ENCODE measurements around the gene TTC33. TPM values are rescaled to one million over a fixed set of nuclear protein-coding genes. Genes with fewer than 3 reads are reported as not detected.
"Not testable (repeated sequence)": the region's sequence is repeated elsewhere in the genome, so short reads cannot be mapped to it uniquely, and the experiment has no call there.

The TTC33 gene
- total and polyA plus RNA-seq, 5 experiments from 2014 or later = 8.4 to 18.9 (median 14.8) TPM

DNA sequence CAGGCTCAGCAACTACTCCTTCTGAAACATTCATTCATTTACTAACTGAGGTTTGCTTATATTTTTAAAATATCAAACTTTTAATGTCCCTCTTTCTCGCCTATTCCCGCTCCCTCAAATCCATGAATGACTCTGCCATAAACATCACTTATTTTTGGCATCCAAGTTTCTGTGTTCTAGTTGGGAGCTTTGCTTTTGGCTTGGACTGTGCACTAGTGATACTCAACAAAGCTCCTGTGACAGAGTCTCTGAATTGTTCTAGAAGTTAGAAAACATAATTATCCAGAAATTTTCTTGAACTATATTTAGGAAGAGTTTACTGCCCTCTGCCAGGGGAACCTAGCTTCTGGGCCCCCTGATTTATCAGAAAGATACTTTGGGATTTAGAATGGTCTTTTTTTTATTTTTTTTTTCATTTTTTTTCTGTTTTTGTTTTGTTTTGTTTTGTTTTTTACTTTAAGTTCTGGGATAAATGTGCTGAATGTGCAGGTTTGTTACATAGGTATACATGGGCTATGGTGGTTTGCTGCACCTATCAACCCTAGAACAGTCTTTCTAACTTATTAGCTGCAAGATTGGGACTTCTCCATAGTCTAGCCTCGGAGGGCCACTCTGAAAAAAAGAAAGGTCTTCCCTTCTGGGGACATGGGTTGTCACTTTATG lies 140.7 kb downstream of the TTC33 start:
- POLR2A ChIA-PET = interaction anchor here (0.5 to 2.2 kb wide), 6 partner anchors 8 to 237 kb away, joined by 3 to 7 read pairs (median 4); partner anchors contain the start of gene PTGER4

DNA sequence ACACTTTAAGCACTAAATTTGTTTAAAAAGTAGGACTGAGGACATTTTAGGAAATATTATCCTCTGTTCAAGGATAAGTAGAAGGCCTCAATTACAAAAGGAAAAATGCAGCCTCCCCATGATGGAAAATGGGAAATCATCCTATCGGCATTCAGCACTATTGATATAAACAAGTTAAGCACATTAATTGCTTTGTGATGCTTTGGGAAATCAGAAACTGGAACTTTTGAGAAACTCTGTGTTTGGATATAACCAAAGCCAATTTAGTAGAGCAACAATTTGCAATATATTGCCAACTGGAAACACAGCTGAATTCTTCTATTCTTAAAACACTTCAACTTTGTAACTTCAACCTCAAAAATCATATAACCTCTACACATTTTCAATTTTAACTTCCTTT lies 141.3 kb downstream of the TTC33 start:
- Mint-ChIP-seq H3K27ac (peak overlapping the region in 9 of 10 donors; percentile 3 to 93 (median 83)), H3K36me3 (no peaks in the 10 kb centered on the region), H3K27me3 (no peaks in the 10 kb centered on the region), H3K4me3 (no peak overlapping the region), H3K4me1 (peaks cover 8 to 31% (median 24%) of the 10 kb centered on the region in 4 donors), H3K9me3 (peaks cover 0 to 2% (median 0%) of the 10 kb centered on the region in 9 donors)
- DNase-seq = no peak
- POLR2A ChIA-PET = interaction anchor here (0.8 to 2.2 kb wide), 4 partner anchors 9 to 65 kb away, joined by 3 to 7 read pairs (median 4); partner anchors contain the start of gene PTGER4
- ATAC-seq = no peak

More for the DNA sequence above, 140.7 kb downstream of the TTC33 start:
- ATAC-seq (peak; percentile 57), DNase-seq (no peak)
- Mint-ChIP-seq H3K27me3 (no peaks in the 10 kb centered on the region), H3K9me3 (peaks cover 0 to 2% (median 0%) of the 10 kb centered on the region in 9 donors), H3K4me1 (peaks cover 8 to 31% (median 24%) of the 10 kb centered on the region in 4 donors), H3K4me3 (peak overlapping the region; percentile 34 to 74 (median 64)), H3K27ac (peak overlapping the region; percentile 79 to 93 (median 88)), H3K36me3 (no peaks in the 10 kb centered on the region)

DNA sequence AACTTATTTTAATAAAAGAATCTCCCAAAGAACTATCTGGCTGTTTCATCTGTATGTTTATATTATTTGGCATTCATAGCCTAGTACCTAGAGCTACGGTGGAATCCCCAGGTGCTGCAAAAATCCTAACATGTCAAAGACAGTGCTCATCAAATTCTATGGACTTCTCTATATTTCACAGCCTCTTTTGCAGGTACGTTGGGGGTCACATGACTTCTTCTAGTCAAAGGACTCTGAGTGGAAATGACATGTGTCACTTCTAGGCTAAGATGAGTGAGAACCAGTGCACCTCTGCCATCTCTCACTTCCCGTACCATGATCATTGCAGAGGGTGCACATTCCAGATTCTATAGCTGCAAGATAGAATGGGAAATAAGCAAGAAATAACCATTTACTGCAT lies 148.6 kb downstream of the TTC33 start:
- no peak for DNase-seq
- no peak for ATAC-seq
- peaks cover 0 to 2% (median 0%) of the 10 kb centered on the region in 9 donors for H3K9me3 Mint-ChIP-seq
- H3K27ac Mint-ChIP-seq = peak overlapping the region in 1 of 10 donors; percentile 29
- no peaks in the 10 kb centered on the region for H3K27me3 Mint-ChIP-seq
- peaks cover 9 to 43% (median 32%) of the 10 kb centered on the region in 4 donors for H3K4me1 Mint-ChIP-seq
- peak overlapping the region in 1 of 10 donors; percentile 2 for H3K4me3 Mint-ChIP-seq
- H3K36me3 Mint-ChIP-seq = no peaks in the 10 kb centered on the region
- POLR2A ChIA-PET = interaction anchor here (1.7 kb wide), 1 partner anchor 73 kb away, joined by 4 read pairs; no protein-coding TSS in a partner anchor

DNA sequence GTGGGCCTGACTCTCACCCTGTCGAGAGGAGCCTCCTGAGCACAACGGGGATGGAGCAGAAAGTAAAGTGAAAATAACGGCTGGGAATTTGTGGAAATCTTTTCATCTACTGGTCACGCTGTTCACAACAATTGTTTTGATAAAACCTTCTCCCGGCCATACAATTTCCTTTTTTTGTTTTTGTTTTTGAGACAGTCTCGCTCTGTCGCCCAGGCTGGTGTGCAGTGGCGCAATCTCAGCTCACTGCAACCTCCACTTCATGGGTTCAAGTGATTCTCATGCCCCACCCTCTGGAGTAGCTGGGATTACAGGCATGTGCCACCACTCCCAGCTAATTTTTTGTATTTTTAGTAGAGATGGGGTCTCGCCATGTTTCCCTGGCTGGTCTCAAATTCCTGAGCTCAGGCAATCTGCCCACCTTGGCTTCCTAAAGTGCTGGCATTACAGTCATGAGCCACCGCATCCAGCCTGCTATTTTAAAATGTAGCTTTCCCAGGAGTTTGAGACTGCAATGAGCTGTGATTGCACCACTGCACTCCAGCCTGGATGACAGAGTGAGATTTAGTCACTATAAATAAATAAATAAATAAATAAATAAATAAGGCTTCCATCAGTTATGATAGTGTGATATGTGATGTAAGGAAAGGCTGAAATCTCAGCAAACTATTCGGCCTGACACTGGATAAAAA lies 149.5 kb downstream of the TTC33 start:
- no peaks in the 10 kb centered on the region for H3K36me3 Mint-ChIP-seq
- H3K9me3 Mint-ChIP-seq = peaks cover 0 to 2% (median 0%) of the 10 kb centered on the region in 9 donors
- peak overlapping the region in 9 of 10 donors; percentile 38 to 78 (median 61) for H3K4me3 Mint-ChIP-seq
- POLR2A ChIA-PET = interaction anchor here (0.6 to 1.7 kb wide), 6 partner anchors 9 to 75 kb away, joined by 3 to 7 read pairs (median 4); no protein-coding TSS in a partner anchor
- ATAC-seq (no peak), DNase-seq (no peak)
- H3K4me1 Mint-ChIP-seq = peaks cover 9 to 52% (median 39%) of the 10 kb centered on the region in 4 donors
- H3K27ac Mint-ChIP-seq = peak overlapping the region in 5 of 10 donors; percentile 16 to 61 (median 29)
- no peaks in the 10 kb centered on the region for H3K27me3 Mint-ChIP-seq

DNA sequence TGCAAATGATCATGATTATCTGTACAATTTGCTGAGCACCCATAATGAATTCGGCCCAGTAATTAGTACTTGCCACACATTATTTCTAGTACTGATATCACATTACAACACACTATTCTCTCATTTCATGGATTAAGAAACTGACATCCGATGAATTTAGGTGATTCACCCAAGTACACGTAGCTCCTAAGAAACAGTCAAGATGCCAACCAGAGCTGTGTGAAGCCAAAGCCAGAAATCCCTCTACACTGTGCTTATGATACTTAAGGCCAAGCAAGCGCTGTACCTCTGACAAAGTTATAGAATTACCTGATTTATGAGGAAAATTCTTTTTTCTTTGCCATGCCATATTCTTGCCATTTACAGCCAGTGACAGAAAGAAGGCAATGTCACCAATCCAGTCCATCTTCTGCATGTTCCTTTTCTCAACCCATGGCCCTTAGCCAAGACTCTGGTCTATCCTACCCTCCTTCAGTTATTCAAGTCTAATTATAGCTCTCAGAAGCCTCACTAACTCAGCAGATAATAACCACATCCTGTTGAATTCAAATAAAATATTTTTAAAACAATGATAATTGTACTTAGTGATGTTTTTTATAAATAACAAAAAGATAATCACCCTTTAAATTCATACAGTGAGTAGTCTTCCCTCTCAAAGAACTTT lies 150.3 kb downstream of the TTC33 start:
- peak in 3 of 10 donors; percentile 5 to 32 (median 31) for DNase-seq

DNA sequence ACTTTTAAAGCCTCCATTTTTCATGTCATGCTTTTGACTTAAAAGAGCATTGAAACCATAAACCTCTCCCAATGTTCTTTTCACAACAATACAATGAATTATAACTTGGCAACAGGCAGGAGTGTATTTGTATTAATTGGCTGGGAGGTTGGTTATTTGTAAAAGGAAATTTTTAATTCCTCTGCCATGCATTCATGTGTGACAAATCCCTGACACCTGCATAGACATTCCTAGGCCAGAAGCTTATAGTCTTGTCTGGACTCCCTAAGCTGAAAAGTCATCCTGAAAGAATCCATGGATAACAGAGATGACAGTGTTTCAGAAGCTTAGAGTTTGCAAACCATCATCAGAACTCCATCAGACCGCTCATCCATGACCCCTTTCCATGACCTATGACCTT lies 152.4 kb downstream of the TTC33 start:
- no peak for DNase-seq
- H3K9me3 Mint-ChIP-seq = no peaks in the 10 kb centered on the region
- no peak overlapping the region for H3K27ac Mint-ChIP-seq
- peaks cover 8 to 65% (median 37%) of the 10 kb centered on the region in 4 donors for H3K4me1 Mint-ChIP-seq
- no peak for ATAC-seq
- no peak overlapping the region for H3K4me3 Mint-ChIP-seq
- POLR2A ChIA-PET = no interaction called here
- H3K36me3 Mint-ChIP-seq = no peaks in the 10 kb centered on the region
- H3K27me3 Mint-ChIP-seq = no peaks in the 10 kb centered on the region

More for the DNA sequence above, 150.3 kb downstream of the TTC33 start:
- H3K4me3 Mint-ChIP-seq = peak overlapping the region; percentile 4 to 78 (median 58)
- peak overlapping the region in 4 of 10 donors; percentile 46 to 61 (median 59) for H3K27ac Mint-ChIP-seq
- ATAC-seq = peak in 1 of 2 donors; percentile 74
- peaks cover 9 to 60% (median 39%) of the 10 kb centered on the region in 4 donors for H3K4me1 Mint-ChIP-seq
- H3K9me3 Mint-ChIP-seq = no peaks in the 10 kb centered on the region
- POLR2A ChIA-PET = interaction anchor here (0.6 to 1.7 kb wide), 6 partner anchors 9 to 76 kb away, joined by 3 to 7 read pairs (median 4); no protein-coding TSS in a partner anchor
- H3K27me3 Mint-ChIP-seq = no peaks in the 10 kb centered on the region
- no peaks in the 10 kb centered on the region for H3K36me3 Mint-ChIP-seq

DNA sequence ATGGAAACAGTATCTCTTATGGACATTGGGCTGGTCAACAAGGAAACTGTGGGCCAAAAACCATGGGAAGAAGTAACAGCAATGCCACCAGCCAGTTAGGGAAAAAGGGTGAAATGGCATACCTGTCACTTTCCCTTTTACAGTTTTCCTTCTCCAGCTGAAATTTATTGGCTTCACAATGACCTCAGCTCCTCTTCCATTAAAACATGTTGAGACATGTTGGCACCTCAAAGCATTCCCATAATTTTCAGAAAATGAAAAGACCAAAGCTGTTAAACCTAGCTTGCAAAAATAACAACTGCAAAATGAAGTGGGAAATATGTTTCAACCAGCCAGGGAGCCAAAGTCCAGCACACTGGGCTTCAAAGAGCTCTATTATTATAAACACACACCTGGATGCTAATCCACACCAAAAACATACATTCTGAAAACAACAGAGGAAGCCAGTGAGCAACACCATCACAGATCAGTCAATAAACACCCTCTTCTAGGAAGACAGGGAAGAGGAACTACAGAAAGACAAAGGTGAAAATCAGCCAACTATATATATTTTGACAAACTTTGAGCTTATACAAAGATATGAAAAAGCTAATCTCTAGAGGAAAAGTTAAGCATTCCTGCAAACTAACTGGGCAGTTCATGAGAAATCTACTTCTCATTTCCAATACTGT lies 154.4 kb downstream of the TTC33 start:
- Mint-ChIP-seq H3K9me3 (no peaks in the 10 kb centered on the region), H3K4me1 (peaks cover 11 to 53% (median 23%) of the 10 kb centered on the region in 4 donors), H3K27me3 (peaks cover 0 to 7% (median 0%) of the 10 kb centered on the region in 5 donors), H3K36me3 (no peaks in the 10 kb centered on the region), H3K4me3 (no peak overlapping the region), H3K27ac (no peak overlapping the region)
- POLR2A ChIA-PET = no interaction called here
- ATAC-seq (no peak), DNase-seq (no peak)

DNA sequence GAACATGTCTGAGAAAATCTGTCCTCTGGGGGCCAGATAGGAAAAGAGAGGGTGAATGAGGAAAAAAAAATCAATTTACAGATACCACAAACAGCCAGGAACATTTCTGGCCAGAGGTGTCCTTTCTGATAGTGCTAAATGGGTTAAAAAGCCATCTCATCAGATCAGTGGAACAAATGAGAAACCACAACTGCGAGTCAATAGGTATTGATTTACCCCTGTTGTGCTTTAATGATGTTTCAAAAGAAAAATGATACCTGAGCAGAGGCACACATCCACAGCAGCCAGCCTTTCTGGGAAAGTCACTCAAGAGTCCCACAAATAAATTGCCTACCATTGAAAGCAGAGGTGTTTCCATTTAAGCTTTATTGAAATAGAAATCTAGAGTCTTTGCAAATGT lies 155.4 kb downstream of the TTC33 start:
- DNase-seq (no peak), ATAC-seq (no peak)
- Mint-ChIP-seq H3K4me3 (no peak overlapping the region), H3K27me3 (peaks cover 0 to 7% (median 0%) of the 10 kb centered on the region in 5 donors), H3K27ac (no peak overlapping the region), H3K4me1 (peaks cover 7 to 44% (median 14%) of the 10 kb centered on the region in 4 donors), H3K36me3 (no peaks in the 10 kb centered on the region), H3K9me3 (no peaks in the 10 kb centered on the region)
- POLR2A ChIA-PET = no interaction called here

DNA sequence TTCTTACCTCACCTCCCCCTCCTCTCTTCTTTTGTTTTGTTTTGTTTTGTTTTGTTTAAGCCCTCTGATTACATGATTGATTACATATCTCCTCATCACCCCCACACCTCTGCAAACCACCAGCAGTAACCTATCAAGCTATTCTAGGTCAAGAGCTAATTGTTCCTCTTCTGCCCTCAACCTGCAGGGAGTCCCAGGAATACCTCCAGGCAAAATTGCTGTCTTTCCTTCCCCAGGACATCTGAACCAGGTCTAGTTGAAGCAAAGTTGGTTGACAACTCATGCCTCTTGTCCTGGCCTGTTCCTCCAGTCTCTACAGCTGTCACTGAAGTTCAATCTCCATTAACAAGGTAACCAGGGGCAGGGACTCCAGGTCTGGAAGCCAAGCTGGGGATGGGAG lies 156.1 kb downstream of the TTC33 start:
- Mint-ChIP-seq H3K4me3 (no peak overlapping the region), H3K9me3 (no peaks in the 10 kb centered on the region), H3K27ac (peak overlapping the region in 2 of 10 donors; percentile 34 to 39), H3K27me3 (peaks cover 0 to 7% (median 0%) of the 10 kb centered on the region in 5 donors), H3K36me3 (no peaks in the 10 kb centered on the region), H3K4me1 (peaks cover 4 to 39% (median 8%) of the 10 kb centered on the region in 4 donors)
- POLR2A ChIA-PET = no interaction called here
- ATAC-seq = no peak
- no peak for DNase-seq

DNA sequence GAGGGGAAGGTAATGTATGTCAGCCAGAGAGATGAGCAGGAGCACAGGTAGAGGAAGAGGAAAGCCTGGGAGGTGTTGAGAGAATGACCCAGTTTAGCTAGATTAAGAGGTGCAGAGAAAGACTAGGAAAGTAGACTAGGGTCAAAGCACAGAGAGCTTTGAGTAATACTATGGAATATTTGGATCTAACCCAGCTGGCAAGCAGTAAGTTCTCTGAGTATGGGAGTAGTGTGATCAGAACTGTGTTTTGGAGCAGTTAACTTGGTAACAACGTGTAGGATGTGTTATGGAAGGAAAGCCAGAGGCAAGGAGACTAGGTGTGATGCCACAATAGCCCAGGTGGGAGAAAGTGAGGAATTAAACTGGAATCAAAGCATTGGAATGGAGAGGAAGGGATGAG lies 160.9 kb downstream of the TTC33 start:
- Mint-ChIP-seq H3K27ac (peak overlapping the region in 2 of 10 donors; percentile 0 to 17), H3K27me3 (peaks cover 0 to 7% (median 0%) of the 10 kb centered on the region in 5 donors), H3K4me3 (no peak overlapping the region), H3K4me1 (peaks cover 6 to 21% (median 11%) of the 10 kb centered on the region in 4 donors), H3K36me3 (no peaks in the 10 kb centered on the region), H3K9me3 (no peaks in the 10 kb centered on the region)
- ATAC-seq = no peak
- no peak for DNase-seq
- POLR2A ChIA-PET = interaction anchor here (0.6 kb wide), 1 partner anchor 263 kb away, joined by 3 read pairs; no protein-coding TSS in a partner anchor

DNA sequence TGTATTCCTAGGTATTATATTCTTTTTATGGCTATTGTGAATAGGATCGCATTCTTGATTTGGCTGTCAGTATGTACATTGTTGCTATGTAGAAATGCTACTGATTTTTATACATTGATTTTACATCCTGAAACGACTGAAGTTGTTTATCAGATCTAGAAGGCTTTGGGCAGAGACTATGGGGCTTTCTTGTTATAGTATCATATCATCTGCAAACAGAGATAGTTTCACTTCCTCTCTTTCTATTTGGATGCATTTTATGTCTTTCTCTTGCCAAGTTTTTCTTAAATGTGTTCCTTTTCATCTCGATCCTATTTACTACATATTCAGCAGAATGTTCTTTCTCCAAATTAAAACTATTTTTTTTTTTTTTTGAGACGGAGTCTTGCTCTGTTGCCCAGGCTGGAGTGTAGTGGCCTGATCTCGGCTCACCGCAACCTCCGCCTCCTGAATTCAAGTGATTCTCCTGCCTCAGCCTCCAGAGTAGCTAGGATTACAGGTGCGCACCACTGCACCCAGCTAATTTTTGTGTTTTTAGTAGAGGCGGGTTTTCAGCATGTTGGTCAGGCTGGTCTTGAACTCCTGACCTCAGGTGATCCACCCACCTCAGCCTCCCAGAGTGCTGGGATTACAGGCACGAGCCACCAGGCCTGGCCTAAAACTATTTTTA lies 163.9 kb downstream of the TTC33 start:
- ATAC-seq, DNase-seq, H3K36me3 Mint-ChIP-seq, H3K27me3 Mint-ChIP-seq, H3K9me3 Mint-ChIP-seq: not testable (repeated sequence)
- POLR2A ChIA-PET = interaction anchor here (0.7 kb wide), 1 partner anchor 100 kb away, joined by 5 read pairs; no protein-coding TSS in a partner anchor
- H3K27ac Mint-ChIP-seq = peak overlapping the region in 4 of 10 donors; percentile 33 to 74 (median 46)
- peaks cover 6 to 13% (median 9%) of the 10 kb centered on the region in 4 donors for H3K4me1 Mint-ChIP-seq
- peak overlapping the region in 1 of 10 donors; percentile 3 for H3K4me3 Mint-ChIP-seq
